WTC11 (cell line): ENCODE results near the gene SLC5A12. TPM values are rescaled to one million over a fixed set of nuclear protein-coding genes. Genes with fewer than 3 reads are reported as not detected.

Source experiments
- ATAC-seq: fragments of 200-7000 bp; cut with Tn5 transposase; 2 replicates; pipeline ENCODE4 v1.10.0; 2021; ENCODE audit warnings: mild to moderate bottlenecking, moderate library complexity
- CTCF ChIA-PET: fragments of 300-600 bp; sonication (Branson Sonifier 250); formaldehyde crosslinking; loops from one replicate; lab custom pipeline; 2021; ENCODE audit warnings: antibody characterized with exemption; lab: Charles Lee
- POLR2A ChIA-PET: fragments of 350-600 bp; sonication (Branson Sonifier 250); formaldehyde crosslinking; loops from one replicate; lab custom pipeline; 2021; ENCODE audit warnings: antibody characterized with exemption; lab: Charles Lee
- DNase-seq: peaks from one replicate; pipeline ENCODE4 v3.0.0; 2021; ENCODE audit warnings: low spot score
- H3K27ac Mint-ChIP-seq: 2 replicates; pipeline ENCODE4 v1.8.0; 2021; ENCODE audit warnings: mixed read lengths
- H3K27me3 Mint-ChIP-seq: 2 replicates; pipeline ENCODE4 v1.8.0; 2021; ENCODE audit warnings: low read depth, mild to moderate bottlenecking, moderate library complexity, mixed read lengths
- H3K36me3 Mint-ChIP-seq: 2 replicates; pipeline ENCODE4 v1.8.0; 2021; ENCODE audit warnings: mixed read lengths
- H3K4me1 Mint-ChIP-seq: 2 replicates; pipeline ENCODE4 v1.8.0; 2022; ENCODE audit warnings: mixed read lengths
- H3K4me3 Mint-ChIP-seq: 2 replicates; pipeline ENCODE4 v1.8.0; 2021; ENCODE audit warnings: mild to moderate bottlenecking, moderate library complexity, mixed read lengths
- H3K9me3 Mint-ChIP-seq: 2 replicates; pipeline ENCODE4 v1.8.0; 2021; ENCODE audit warnings: mixed read lengths
- AR ChIP-seq: fragments of 250-450 bp; sonication (Bioruptor Pico); IDR thresholded peaks from 2 replicates; pipeline ENCODE4 v1.9.0; 2021; ENCODE audit warnings: mild to moderate bottlenecking
- E2F4 ChIP-seq: sonication (generic); formaldehyde crosslinking; IDR thresholded peaks from 2 replicates; pipeline ENCODE4 v1.8.1; 2022; ENCODE audit warnings: low read depth, mild to moderate bottlenecking, moderate library complexity, missing genetic modification reagents, borderline replicate concordance
- FOXP1 ChIP-seq: sonication (generic); formaldehyde crosslinking; IDR thresholded peaks from 2 replicates; pipeline ENCODE4 v1.8.0; 2022; ENCODE audit warnings: missing genetic modification reagents, mild to moderate bottlenecking, moderate library complexity, borderline replicate concordance
- PRDM15 ChIP-seq: sonication (generic); formaldehyde crosslinking; IDR thresholded peaks from 2 replicates; pipeline ENCODE4 v1.8.0; 2022; ENCODE audit warnings: missing genetic modification reagents
- TEAD1 ChIP-seq: sonication (generic); formaldehyde crosslinking; IDR thresholded peaks from 2 replicates; pipeline ENCODE4 v1.8.0; 2022; ENCODE audit warnings: mild to moderate bottlenecking, missing genetic modification reagents
- TEAD4 ChIP-seq: sonication (generic); formaldehyde crosslinking; IDR thresholded peaks from 2 replicates; pipeline ENCODE4 v1.8.0; 2022; ENCODE audit warnings: mild to moderate bottlenecking, missing genetic modification reagents
- ZBTB43 ChIP-seq: sonication (generic); formaldehyde crosslinking; IDR thresholded peaks from 2 replicates; pipeline ENCODE4 v1.8.1; 2023; ENCODE audit warnings: mild to moderate bottlenecking, missing genetic modification reagents
- ZNF532 ChIP-seq: fragments of 250-450 bp; sonication (Bioruptor Pico); IDR thresholded peaks from 2 replicates; pipeline ENCODE4 v1.9.0; 2021; ENCODE audit warnings: mild to moderate bottlenecking, borderline replicate concordance
- total RNA-seq: library from RNA; stranded (reverse); gene quantifications from 3 replicates; pipeline ENCODE4 v1.2.3, GENCODE V29; 2021

Gene SLC5A12
- total RNA-seq, 1 experiment from 2014 or later: 1.9 TPM

GRCh38 chr11:26710489-26710888 lies 11.4 kb downstream of the SLC5A12 start:
- POLR2A ChIA-PET: no interaction called here

GRCh38 chr11:26708736-26709456 lies 13.0 kb downstream of the SLC5A12 start:
- POLR2A ChIA-PET: no interaction called here
- CTCF ChIA-PET: no interaction called here
- TF ChIP-seq PRDM15 (no peak), TEAD4 (no peak), ZBTB43 (CRISPR knock-in tag) (no peak), ZNF532 (no peak), AR (CRISPR knock-in tag) (no peak), E2F4 (CRISPR knock-in tag) (no peak)
- H3K9me3 Mint-ChIP-seq: no peaks in the 10 kb centered on the region
- H3K27ac Mint-ChIP-seq: no peak overlapping the region
- no peak for ATAC-seq
- no peak overlapping the region for H3K4me3 Mint-ChIP-seq
- no peaks in the 10 kb centered on the region for H3K36me3 Mint-ChIP-seq
- DNase-seq: no peak
- peaks cover 3% of the 10 kb centered on the region for H3K4me1 Mint-ChIP-seq
- H3K27me3 Mint-ChIP-seq: no peaks in the 10 kb centered on the region

More at GRCh38 chr11:26710489-26710888, 11.4 kb downstream of the SLC5A12 start:
- H3K27ac Mint-ChIP-seq: no peak overlapping the region
- H3K36me3 Mint-ChIP-seq: no peaks in the 10 kb centered on the region
- CTCF ChIA-PET: no interaction called here
- ATAC-seq: no peak
- TF ChIP-seq FOXP1 (CRISPR knock-in tag) (no peak), PRDM15 (no peak), TEAD1 (CRISPR knock-in tag) (no peak)
- no peaks in the 10 kb centered on the region for H3K4me1 Mint-ChIP-seq
- H3K4me3 Mint-ChIP-seq: no peak overlapping the region
- no peaks in the 10 kb centered on the region for H3K9me3 Mint-ChIP-seq
- no peak for DNase-seq
- H3K27me3 Mint-ChIP-seq: no peaks in the 10 kb centered on the region
